Liver (tissue), 9 donors: Measurements from ENCODE around the gene TPGS2. TPM values are rescaled to one million over a fixed set of nuclear protein-coding genes. Genes with fewer than 3 reads are reported as not detected.

ENCODE experiments used
- DNase-seq: peaks from one replicate; pipeline ENCODE4 v3.0.0-alpha.2; 2017; ENCODE audit warnings: low spot score
- H3K27ac ChIP-seq, 2 donors: one replicate each; pipeline ENCODE4 v1.7.0; 2013; ENCODE audit warnings: inconsistent platforms in 2 of 2, low read length in 2 of 2, control low read depth in 1 of 2, low read depth in 1 of 2, mild to moderate bottlenecking in 1 of 2
- H3K27me3 ChIP-seq, 4 donors: one replicate each; pipeline versions ENCODE4 v1.6.1 to v1.7.0; 2013; ENCODE audit warnings: low read length in 3 of 4, inconsistent platforms in 1 of 4, mild to moderate bottlenecking in 1 of 4, moderate library complexity in 1 of 4; ENCODE audit not compliant: control insufficient read depth in 4 of 4, insufficient read depth in 4 of 4
- H3K36me3 ChIP-seq, 4 donors: one replicate each; pipeline versions ENCODE4 v1.6.1 to v1.7.0; 2013; ENCODE audit warnings: low read length in 3 of 4, mild to moderate bottlenecking in 3 of 4, low read depth in 1 of 4, moderate library complexity in 1 of 4; ENCODE audit not compliant: control insufficient read depth in 4 of 4, insufficient read depth in 3 of 4
- H3K4me1 ChIP-seq, 4 donors: one replicate each; pipeline versions ENCODE4 v1.6.1 to v1.7.0; 2013; ENCODE audit warnings: low read length in 3 of 4, mild to moderate bottlenecking in 3 of 4, moderate library complexity in 1 of 4; ENCODE audit not compliant: control insufficient read depth in 4 of 4, insufficient read depth in 4 of 4
- H3K4me3 ChIP-seq, 3 donors: one replicate each; pipeline versions ENCODE4 v1.6.1 to v1.7.0; 2013; ENCODE audit warnings: low read length in 3 of 3, control low read depth in 1 of 3, low read depth in 1 of 3, mild to moderate bottlenecking in 1 of 3
- H3K9ac ChIP-seq, 2 donors: one replicate each; pipeline ENCODE4 v1.7.0; 2013; ENCODE audit warnings: low read length in 2 of 2, mild to moderate bottlenecking in 2 of 2, moderate library complexity in 2 of 2, control low read depth in 1 of 2, low read depth in 1 of 2
- H3K9me3 ChIP-seq, 4 donors: one replicate each; pipeline versions ENCODE4 v1.6.1 to v1.7.0; 2013; ENCODE audit warnings: low read length in 3 of 4; ENCODE audit not compliant: control insufficient read depth in 4 of 4
- ATF3 ChIP-seq: IDR thresholded peaks from 2 replicates; pipeline ENCODE4 v1.6.1; 2016; ENCODE audit warnings: antibody characterized with exemption
- EGR1 ChIP-seq, 2 donors: IDR thresholded peaks; 2 replicates each; pipeline ENCODE4 v1.6.1; 2016 to 2018; ENCODE audit warnings: antibody characterized with exemption in 2 of 2, low read depth in 2 of 2
- FOXA1 ChIP-seq: IDR thresholded peaks from 2 replicates; pipeline ENCODE4 v1.6.1; 2016; ENCODE audit warnings: antibody characterized with exemption
- FOXA2 ChIP-seq: IDR thresholded peaks from 2 replicates; pipeline ENCODE4 v1.6.1; 2016; ENCODE audit warnings: antibody characterized with exemption
- GABPA ChIP-seq, 2 donors: IDR thresholded peaks in 1 of 2; conservative IDR thresholded peaks in 1 of 2; 2 replicates each; pipeline ENCODE4 v1.6.1; 2016; ENCODE audit warnings: antibody characterized with exemption in 2 of 2, mild to moderate bottlenecking in 1 of 2, moderate library complexity in 1 of 2
- HNF4G ChIP-seq: IDR thresholded peaks from 2 replicates; pipeline ENCODE4 v1.6.1; 2016; ENCODE audit warnings: antibody characterized with exemption
- JUND ChIP-seq, 2 donors: IDR thresholded peaks; 2 replicates each; pipeline ENCODE4 v1.6.1; 2016; ENCODE audit warnings: antibody characterized with exemption in 2 of 2
- RAD21 ChIP-seq, 2 donors: IDR thresholded peaks; 2 replicates each; pipeline ENCODE4 v1.6.1; 2016; ENCODE audit warnings: antibody characterized with exemption in 2 of 2, mild to moderate bottlenecking in 2 of 2
- RXRA ChIP-seq, 2 donors: IDR thresholded peaks; 2 replicates each; pipeline ENCODE4 v1.6.1; 2017 to 2018; ENCODE audit warnings: antibody characterized with exemption in 2 of 2, mild to moderate bottlenecking in 1 of 2
- SP1 ChIP-seq: IDR thresholded peaks from 2 replicates; pipeline ENCODE4 v1.6.1; 2018; ENCODE audit warnings: antibody characterized with exemption, mild to moderate bottlenecking
- TAF1 ChIP-seq: conservative IDR thresholded peaks from 2 replicates; pipeline ENCODE4 v1.6.1; 2016; ENCODE audit warnings: antibody characterized with exemption, mild to moderate bottlenecking
- WGBS: extraction: QIAGEN DNeasy Blood & Tissue Kit; methylation state at CpG from one replicate; pipeline ENCODE4 v1.1.7; 2013; 5-methylcytosine and 5-hydroxymethylcytosine counted together
- polyA plus RNA-seq, 2 donors: library from polyadenylated mRNA; stranded (reverse) in 1 of 2; unstranded in 1 of 2; fragments of 200-250 nt in 1 of 2; fragments of >200 nt in 1 of 2; fragmentation: Nextera tagmentation in 1 of 2; extraction: Ambion mirVana in 1 of 2; gene quantifications; one replicate each; pipeline versions ENCODE4 v1.2.1 to v1.2.3, GENCODE V29; 2013 to 2015
- total RNA-seq, 2 donors: library from RNA; depleted of rRNA; stranded (reverse); fragments of >200 nt; gene quantifications; one replicate each; pipeline ENCODE4 v1.2.3, GENCODE V29; 2014
- TF ChIP-seq, protein P1 (sequence below): IDR thresholded peaks from 2 replicates; pipeline ENCODE4 v1.6.1; 2016; ENCODE audit warnings: antibody characterized with exemption
- TF ChIP-seq, protein P2 (sequence below): fragments of 150-350 bp; IDR thresholded peaks from 2 replicates; pipeline ENCODE4 v1.5.1; 2017; ENCODE audit warnings: improper control_type of control experiment, low read depth, low read length; ENCODE audit not compliant: missing input control
- donor health status: healthy.
- donor health status: healthy.
- donor health status: healthy.
- donor health status: healthy.
- donor health status: healthy.

Gene TPGS2
- total and polyA plus RNA-seq, 4 donors = 20.2 to 57.4 (median 21.2) TPM

- Histone ChIP-seq H3K9me3 (no peaks in the 10 kb centered on the region), H3K27me3 (no peaks in the 10 kb centered on the region), H3K4me1 (peaks cover 0 to 3% (median 1%) of the 10 kb centered on the region in 4 donors), H3K4me3 (no peak overlapping the region), H3K9ac (no peak overlapping the region), H3K36me3 (peaks cover 0 to 4% (median 3%) of the 10 kb centered on the region in 4 donors), H3K27ac (no peak overlapping the region)
- DNase-seq = no peak
- TF ChIP-seq, protein P1, sequence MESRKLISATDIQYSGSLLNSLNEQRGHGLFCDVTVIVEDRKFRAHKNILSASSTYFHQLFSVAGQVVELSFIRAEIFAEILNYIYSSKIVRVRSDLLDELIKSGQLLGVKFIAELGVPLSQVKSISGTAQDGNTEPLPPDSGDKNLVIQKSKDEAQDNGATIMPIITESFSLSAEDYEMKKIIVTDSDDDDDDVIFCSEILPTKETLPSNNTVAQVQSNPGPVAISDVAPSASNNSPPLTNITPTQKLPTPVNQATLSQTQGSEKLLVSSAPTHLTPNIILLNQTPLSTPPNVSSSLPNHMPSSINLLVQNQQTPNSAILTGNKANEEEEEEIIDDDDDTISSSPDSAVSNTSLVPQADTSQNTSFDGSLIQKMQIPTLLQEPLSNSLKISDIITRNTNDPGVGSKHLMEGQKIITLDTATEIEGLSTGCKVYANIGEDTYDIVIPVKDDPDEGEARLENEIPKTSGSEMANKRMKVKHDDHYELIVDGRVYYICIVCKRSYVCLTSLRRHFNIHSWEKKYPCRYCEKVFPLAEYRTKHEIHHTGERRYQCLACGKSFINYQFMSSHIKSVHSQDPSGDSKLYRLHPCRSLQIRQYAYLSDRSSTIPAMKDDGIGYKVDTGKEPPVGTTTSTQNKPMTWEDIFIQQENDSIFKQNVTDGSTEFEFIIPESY = no peak
- TF ChIP-seq, protein P2, sequence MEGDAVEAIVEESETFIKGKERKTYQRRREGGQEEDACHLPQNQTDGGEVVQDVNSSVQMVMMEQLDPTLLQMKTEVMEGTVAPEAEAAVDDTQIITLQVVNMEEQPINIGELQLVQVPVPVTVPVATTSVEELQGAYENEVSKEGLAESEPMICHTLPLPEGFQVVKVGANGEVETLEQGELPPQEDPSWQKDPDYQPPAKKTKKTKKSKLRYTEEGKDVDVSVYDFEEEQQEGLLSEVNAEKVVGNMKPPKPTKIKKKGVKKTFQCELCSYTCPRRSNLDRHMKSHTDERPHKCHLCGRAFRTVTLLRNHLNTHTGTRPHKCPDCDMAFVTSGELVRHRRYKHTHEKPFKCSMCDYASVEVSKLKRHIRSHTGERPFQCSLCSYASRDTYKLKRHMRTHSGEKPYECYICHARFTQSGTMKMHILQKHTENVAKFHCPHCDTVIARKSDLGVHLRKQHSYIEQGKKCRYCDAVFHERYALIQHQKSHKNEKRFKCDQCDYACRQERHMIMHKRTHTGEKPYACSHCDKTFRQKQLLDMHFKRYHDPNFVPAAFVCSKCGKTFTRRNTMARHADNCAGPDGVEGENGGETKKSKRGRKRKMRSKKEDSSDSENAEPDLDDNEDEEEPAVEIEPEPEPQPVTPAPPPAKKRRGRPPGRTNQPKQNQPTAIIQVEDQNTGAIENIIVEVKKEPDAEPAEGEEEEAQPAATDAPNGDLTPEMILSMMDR = no peak
- TF ChIP-seq FOXA1 = no peak
- TF ChIP-seq RXRA (IDR thresholded peaks at IDR 0.05) = no peak
- TF ChIP-seq ATF3 = no peak
- no peak for TF ChIP-seq FOXA2
- TF ChIP-seq EGR1 (IDR thresholded peaks at IDR 0.05; ENCODE audit: low read depth in 2 of 2) = no peak
- TF ChIP-seq GABPA (IDR thresholded peaks at IDR 0.05 in 1 of 2, conservative IDR thresholded peaks at IDR 0.05 in 1 of 2) = no peak
These were observed 16.8 kb downstream of the TPGS2 start for GRCh38 chr18:36811955-36812354.

DNA sequence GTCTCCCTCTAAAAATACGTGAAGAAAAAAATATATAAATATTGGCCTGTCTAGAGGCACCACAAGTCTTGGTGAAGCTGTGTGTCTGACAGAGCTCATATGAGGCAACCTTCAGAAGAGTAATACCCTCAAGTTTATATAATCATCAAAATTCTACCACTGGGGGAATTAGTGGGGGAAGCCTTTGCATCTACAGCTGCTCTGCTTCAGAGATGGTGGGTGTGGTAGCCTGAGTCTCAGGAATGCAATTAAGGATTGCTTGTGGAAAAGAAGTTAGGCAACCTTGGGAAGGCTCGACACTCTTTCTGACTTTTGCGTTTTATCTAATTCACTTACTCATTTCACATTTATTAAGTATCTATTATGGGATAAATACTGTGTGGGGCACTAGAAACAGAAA, 17.4 kb downstream of the TPGS2 start:
- TF ChIP-seq GABPA (IDR thresholded peaks at IDR 0.05 in 1 of 2, conservative IDR thresholded peaks at IDR 0.05 in 1 of 2) (no peak), TAF1 (no peak), SP1 (no peak), EGR1 (IDR thresholded peaks at IDR 0.05; ENCODE audit: low read depth in 2 of 2) (no peak), RXRA (IDR thresholded peaks at IDR 0.05) (no peak), HNF4G (no peak), RAD21 (IDR thresholded peaks at IDR 0.05) (no peak), JUND (IDR thresholded peaks at IDR 0.05) (no peak)
- TF ChIP-seq, protein P2 = no peak
- H3K36me3 ChIP-seq = peaks cover 0 to 4% (median 3%) of the 10 kb centered on the region in 4 donors
- no peak overlapping the region for H3K4me3 ChIP-seq
- H3K27ac ChIP-seq = no peak overlapping the region
- no peak for DNase-seq
- WGBS = 96% methylated on average over 3 of the region's 3 CpGs
- H3K4me1 ChIP-seq = peaks cover 0 to 3% (median 1%) of the 10 kb centered on the region in 4 donors
- no peak overlapping the region for H3K9ac ChIP-seq
- H3K27me3 ChIP-seq = no peaks in the 10 kb centered on the region
- H3K9me3 ChIP-seq = no peaks in the 10 kb centered on the region
